ELR (cell line): ENCODE data around the gene TMEM119.
"Not testable (repeated sequence)": the region's sequence is repeated elsewhere in the genome, so short reads cannot be mapped to it uniquely, and the experiment has no call there.

Experiments
- DNase-seq: peaks from one replicate; pipeline ENCODE4 v3.0.0-alpha.2; 2015; ENCODE audit warnings: low read depth

Gene TMEM119

GRCh38 chr12:108565146-108565545, 32.7 kb downstream of the TMEM119 start:
- no peak for DNase-seq

- no peak for DNase-seq
These were observed 33.2 kb downstream of the TMEM119 start for GRCh38 chr12:108564724-108565123.

GRCh38 chr12:108563804-108564151, 34.1 kb downstream of the TMEM119 start:
- no peak for DNase-seq

GRCh38 chr12:108563136-108563803, 34.6 kb downstream of the TMEM119 start:
- DNase-seq: peak; percentile 93

GRCh38 chr12:108562348-108563135, 35.3 kb downstream of the TMEM119 start, which contains the start of gene ISCU:
Gene ISCU, plus strand, starts transcription at chr12:108562596. Its CDS starts 27 bp downstream, at chr12:108562623.
- DNase-seq: peak; percentile 97

- DNase-seq: no peak
These were observed 36.0 kb downstream of the TMEM119 start for GRCh38 chr12:108561852-108562347.

GRCh38 chr12:108560752-108561719, 36.8 kb downstream of the TMEM119 start, which contains the start of gene SART3:
Gene SART3, minus strand, starts transcription at chr12:108561173. Its CDS starts 19 bp downstream, at chr12:108561154.
- DNase-seq: peak; percentile 94

- peak; percentile 39 for DNase-seq
These were observed 37.6 kb downstream of the TMEM119 start for GRCh38 chr12:108560321-108560721.

- no peak for DNase-seq
These were observed 38.1 kb downstream of the TMEM119 start for GRCh38 chr12:108559748-108560147.

- DNase-seq: no peak
These were observed 38.8 kb downstream of the TMEM119 start for GRCh38 chr12:108559007-108559655.

GRCh38 chr12:108555383-108555782, 42.5 kb downstream of the TMEM119 start:
- DNase-seq: not testable (repeated sequence)

- no peak for DNase-seq
These were observed 44.1 kb downstream of the TMEM119 start for GRCh38 chr12:108553799-108554198.

GRCh38 chr12:108551535-108551934, 46.3 kb downstream of the TMEM119 start:
- peak; percentile 21 for DNase-seq

GRCh38 chr12:108548954-108549521, 48.8 kb downstream of the TMEM119 start:
- no peak for DNase-seq

GRCh38 chr12:108547686-108548085, 50.2 kb downstream of the TMEM119 start:
- DNase-seq: no peak

GRCh38 chr12:108543652-108544051, 54.2 kb downstream of the TMEM119 start:
- DNase-seq: no peak

GRCh38 chr12:108542320-108542719, 55.6 kb downstream of the TMEM119 start:
- DNase-seq: no peak
